ENCODE data around the gene TIRAP.

The TIRAP gene

DNA sequence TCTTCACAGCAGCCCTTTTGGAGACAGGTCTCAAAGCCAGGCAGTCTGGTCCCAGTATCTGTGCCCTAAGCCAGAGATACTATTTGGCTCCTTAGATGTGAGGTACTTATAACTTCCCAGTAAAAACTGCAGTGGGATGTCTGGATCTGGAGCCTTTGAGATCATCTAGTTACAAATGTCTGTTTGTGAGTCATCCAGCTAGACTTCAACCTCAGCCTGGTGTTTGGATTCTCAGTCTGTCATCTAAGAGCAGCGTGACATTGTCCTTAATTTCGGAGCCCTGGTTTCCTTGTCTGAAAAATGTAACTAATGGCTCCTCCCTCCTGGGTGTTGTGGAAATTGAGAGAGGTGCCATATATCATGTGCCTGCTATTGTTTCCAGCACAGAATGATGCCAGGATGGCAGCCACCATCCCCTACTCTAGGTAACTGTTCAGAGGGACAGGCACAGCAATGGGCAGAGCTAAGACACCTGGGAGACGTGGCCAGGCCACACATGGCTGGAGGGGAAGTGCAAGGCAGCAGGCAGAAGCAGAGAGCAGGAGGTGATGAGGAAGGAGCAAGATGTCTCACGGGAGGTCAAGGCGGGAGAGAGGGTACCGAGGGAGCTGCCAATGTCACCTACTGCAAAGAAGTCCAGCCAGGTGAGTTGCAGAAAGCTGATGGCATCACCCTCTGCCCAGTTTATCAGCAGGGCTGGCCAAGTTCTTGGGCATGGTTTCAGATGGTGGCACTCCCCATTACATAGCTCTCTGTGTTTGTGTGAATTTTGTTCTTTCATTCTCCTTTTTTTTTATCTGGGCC lies 52.0 kb downstream of the TIRAP start:
- no peak overlapping the region for H3K4me2 ChIP-seq (ENCODE audit: low read length)
- no peaks in the 10 kb centered on the region for H3K36me3 ChIP-seq (ENCODE audit: control insufficient read depth, insufficient read depth, low read length)
- no peak overlapping the region for H3K27ac ChIP-seq
- H3K27me3 ChIP-seq (ENCODE audit: control insufficient read depth, insufficient read depth, low read length) = no peaks in the 10 kb centered on the region
- TF ChIP-seq, protein P1, sequence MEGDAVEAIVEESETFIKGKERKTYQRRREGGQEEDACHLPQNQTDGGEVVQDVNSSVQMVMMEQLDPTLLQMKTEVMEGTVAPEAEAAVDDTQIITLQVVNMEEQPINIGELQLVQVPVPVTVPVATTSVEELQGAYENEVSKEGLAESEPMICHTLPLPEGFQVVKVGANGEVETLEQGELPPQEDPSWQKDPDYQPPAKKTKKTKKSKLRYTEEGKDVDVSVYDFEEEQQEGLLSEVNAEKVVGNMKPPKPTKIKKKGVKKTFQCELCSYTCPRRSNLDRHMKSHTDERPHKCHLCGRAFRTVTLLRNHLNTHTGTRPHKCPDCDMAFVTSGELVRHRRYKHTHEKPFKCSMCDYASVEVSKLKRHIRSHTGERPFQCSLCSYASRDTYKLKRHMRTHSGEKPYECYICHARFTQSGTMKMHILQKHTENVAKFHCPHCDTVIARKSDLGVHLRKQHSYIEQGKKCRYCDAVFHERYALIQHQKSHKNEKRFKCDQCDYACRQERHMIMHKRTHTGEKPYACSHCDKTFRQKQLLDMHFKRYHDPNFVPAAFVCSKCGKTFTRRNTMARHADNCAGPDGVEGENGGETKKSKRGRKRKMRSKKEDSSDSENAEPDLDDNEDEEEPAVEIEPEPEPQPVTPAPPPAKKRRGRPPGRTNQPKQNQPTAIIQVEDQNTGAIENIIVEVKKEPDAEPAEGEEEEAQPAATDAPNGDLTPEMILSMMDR (IDR thresholded peaks at IDR 0.05) = no peak
- no peaks in the 10 kb centered on the region for H3K79me2 ChIP-seq
- H3K9me3 ChIP-seq (ENCODE audit: control insufficient read depth, low read length) = no peaks in the 10 kb centered on the region
- H3K4me3 ChIP-seq (ENCODE audit: low read depth, low read length) = no peak overlapping the region
- no peaks in the 10 kb centered on the region for H3K4me1 ChIP-seq
- H3K9ac ChIP-seq = no peak overlapping the region
- no peak overlapping the region for H2AFZ ChIP-seq

DNA sequence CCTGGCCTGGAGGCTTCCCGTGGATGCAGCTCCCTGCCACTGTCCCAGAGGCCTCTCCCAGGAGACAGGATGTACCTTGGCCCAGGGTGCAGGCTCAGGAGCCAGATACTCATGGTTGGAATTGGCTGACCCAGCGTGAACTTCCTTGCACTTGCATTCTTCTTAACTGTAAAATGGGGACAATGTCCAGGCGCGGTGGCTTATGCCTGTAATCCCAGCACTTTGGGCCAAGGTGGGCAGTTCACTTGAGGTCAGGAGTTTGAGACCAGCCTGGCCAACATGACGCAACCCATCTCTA lies 52.5 kb downstream of the TIRAP start:
- Histone ChIP-seq H3K27ac (no peak overlapping the region), H3K4me2 (ENCODE audit: low read length) (no peak overlapping the region), H3K4me1 (no peaks in the 10 kb centered on the region), H2AFZ (no peak overlapping the region), H3K9ac (no peak overlapping the region), H3K9me3 (ENCODE audit: control insufficient read depth, low read length) (no peaks in the 10 kb centered on the region), H3K4me3 (ENCODE audit: low read depth, low read length) (no peak overlapping the region), H3K79me2 (no peaks in the 10 kb centered on the region), H3K27me3 (ENCODE audit: control insufficient read depth, insufficient read depth, low read length) (no peaks in the 10 kb centered on the region), H3K36me3 (ENCODE audit: control insufficient read depth, insufficient read depth, low read length) (no peaks in the 10 kb centered on the region)
- TF ChIP-seq, protein P1 (IDR thresholded peaks at IDR 0.05) = no peak

DNA sequence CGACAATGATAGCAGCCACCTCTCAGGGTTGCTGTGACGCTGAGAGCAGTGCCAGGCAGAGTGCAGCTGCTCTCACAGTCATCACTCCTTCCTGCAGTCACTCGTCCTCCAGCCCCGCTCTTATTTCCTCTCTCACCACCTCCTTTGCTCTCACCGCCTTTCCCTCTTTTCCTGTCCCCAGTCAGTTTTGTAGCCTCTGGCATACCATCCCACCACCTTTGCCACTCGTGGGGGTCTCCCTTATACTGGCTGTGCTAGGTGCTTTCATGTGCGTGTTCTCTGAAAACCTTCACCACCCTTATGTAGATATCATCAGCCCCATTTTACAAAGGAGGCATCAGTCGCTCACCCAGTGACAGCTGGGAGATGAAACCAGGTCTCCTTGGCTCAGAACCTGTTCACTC lies 53.2 kb downstream of the TIRAP start:
- TF ChIP-seq, protein P1 (IDR thresholded peaks at IDR 0.05) = no peak
- Histone ChIP-seq H3K27ac (no peak overlapping the region), H3K9ac (no peak overlapping the region), H3K9me3 (ENCODE audit: control insufficient read depth, low read length) (no peaks in the 10 kb centered on the region), H3K36me3 (ENCODE audit: control insufficient read depth, insufficient read depth, low read length) (no peaks in the 10 kb centered on the region), H3K4me3 (ENCODE audit: low read depth, low read length) (no peak overlapping the region), H2AFZ (no peak overlapping the region), H3K4me1 (no peaks in the 10 kb centered on the region), H3K4me2 (ENCODE audit: low read length) (no peak overlapping the region), H3K27me3 (ENCODE audit: control insufficient read depth, insufficient read depth, low read length) (no peaks in the 10 kb centered on the region), H3K79me2 (no peaks in the 10 kb centered on the region)

GRCh38 chr11:126336671-126337101 lies 53.8 kb downstream of the TIRAP start:
- H3K9me3 ChIP-seq (ENCODE audit: control insufficient read depth, low read length) = no peaks in the 10 kb centered on the region
- H3K36me3 ChIP-seq (ENCODE audit: control insufficient read depth, insufficient read depth, low read length) = no peaks in the 10 kb centered on the region
- no peaks in the 10 kb centered on the region for H3K27me3 ChIP-seq (ENCODE audit: control insufficient read depth, insufficient read depth, low read length)
- no peak overlapping the region for H3K9ac ChIP-seq
- TF ChIP-seq, protein P1 (IDR thresholded peaks at IDR 0.05) = no peak
- no peaks in the 10 kb centered on the region for H3K79me2 ChIP-seq
- H2AFZ ChIP-seq = no peak overlapping the region
- H3K4me3 ChIP-seq (ENCODE audit: low read depth, low read length) = no peak overlapping the region
- H3K4me2 ChIP-seq (ENCODE audit: low read length) = no peak overlapping the region
- H3K27ac ChIP-seq = no peak overlapping the region
- H3K4me1 ChIP-seq = no peaks in the 10 kb centered on the region

GRCh38 chr11:126337126-126337473 lies 54.2 kb downstream of the TIRAP start:
- Histone ChIP-seq H3K4me2 (ENCODE audit: low read length) (no peak overlapping the region), H3K4me1 (no peaks in the 10 kb centered on the region), H3K36me3 (ENCODE audit: control insufficient read depth, insufficient read depth, low read length) (no peaks in the 10 kb centered on the region), H2AFZ (no peak overlapping the region), H3K79me2 (no peaks in the 10 kb centered on the region), H3K9ac (no peak overlapping the region), H3K27me3 (ENCODE audit: control insufficient read depth, insufficient read depth, low read length) (no peaks in the 10 kb centered on the region), H3K4me3 (ENCODE audit: low read depth, low read length) (no peak overlapping the region), H3K27ac (no peak overlapping the region), H3K9me3 (ENCODE audit: control insufficient read depth, low read length) (no peaks in the 10 kb centered on the region)
- TF ChIP-seq, protein P1 (IDR thresholded peaks at IDR 0.05) = no peak
